Caco-2 (cell line): Measurements from ENCODE around the gene ANKRD12. TPM values are rescaled to one million over a fixed set of nuclear protein-coding genes. Genes with fewer than 3 reads are reported as not detected.
A peak's percentile ranks its signal among the peaks of the same experiment; 100 is the strongest.

ENCODE experiments used
- BruUV-seq: library from RNA; stranded (reverse); fragments of 400-500 nt; replicated peaks from 2 replicates; lab custom pipeline; 2021; lab: Mats Ljungman, UMichigan
- CTCF ChIA-PET: fragments of 300-600 bp; sonication (Branson Sonifier 250); formaldehyde crosslinking; loops from one replicate; lab custom pipeline; 2022; ENCODE audit warnings: antibody characterized with exemption; lab: Charles Lee
- POLR2A ChIA-PET: fragments of 300-600 bp; sonication (Branson Sonifier 250); formaldehyde crosslinking; loops from one replicate; lab custom pipeline; 2022; ENCODE audit warnings: antibody characterized with exemption; lab: Charles Lee
- DNase-seq, 2 experiments: peaks; one replicate each; pipeline versions ENCODE4 v3.0.0 to v3.0.0-alpha.2; 2020 to 2022
- H3K27me3 ChIP-seq: replicated peaks from 2 replicates; pipeline ENCODE4 v1.6.0; 2011; ENCODE audit warnings: low read length; ENCODE audit not compliant: control insufficient read depth, insufficient read depth
- H3K36me3 ChIP-seq: 2 replicates; pipeline ENCODE4 v1.5.1; 2011; ENCODE audit warnings: low read length; ENCODE audit not compliant: control insufficient read depth, insufficient read depth
- H3K4me1 ChIP-seq: fragments of 250-450 bp; sonication (Bioruptor Pico); 2 replicates; pipeline ENCODE4 v1.5.1; 2020; ENCODE audit warnings: mild to moderate bottlenecking
- H3K4me3 ChIP-seq: 2 replicates; pipeline ENCODE4 v1.5.1; 2011; ENCODE audit warnings: low read depth, mild to moderate bottlenecking, control low read depth, low read length
- H3K9me3 ChIP-seq: fragments of 250-450 bp; sonication (Bioruptor Pico); 2 replicates; pipeline ENCODE4 v1.5.1; 2020; ENCODE audit warnings: mild to moderate bottlenecking, moderate library complexity
- H3K27ac Mint-ChIP-seq: one replicate; pipeline ENCODE4 v1.8.0; 2022; ENCODE audit warnings: mixed read lengths; ENCODE audit not compliant: unreplicated experiment
- H3K27me3 Mint-ChIP-seq: one replicate; pipeline ENCODE4 v1.8.0; 2022; ENCODE audit warnings: mixed read lengths; ENCODE audit not compliant: insufficient read depth, unreplicated experiment
- H3K36me3 Mint-ChIP-seq: one replicate; pipeline ENCODE4 v1.8.0; 2022; ENCODE audit warnings: mild to moderate bottlenecking, mixed read lengths; ENCODE audit not compliant: insufficient read depth, unreplicated experiment
- H3K4me1 Mint-ChIP-seq: one replicate; pipeline ENCODE4 v1.8.0; 2022; ENCODE audit warnings: low read depth, mixed read lengths; ENCODE audit not compliant: unreplicated experiment
- H3K4me3 Mint-ChIP-seq: one replicate; pipeline ENCODE4 v1.8.0; 2022; ENCODE audit warnings: mild to moderate bottlenecking, moderate library complexity, mixed read lengths; ENCODE audit not compliant: unreplicated experiment
- H3K9me3 Mint-ChIP-seq: one replicate; pipeline ENCODE4 v1.8.0; 2022; ENCODE audit warnings: mixed read lengths; ENCODE audit not compliant: unreplicated experiment
- CTCF ChIP-seq, 2 experiments: fragments of 200-600 bp in 1 of 2; IDR thresholded peaks; 1 replicate in 1 of 2; 2 replicates in 1 of 2; pipeline versions ENCODE4 v1.5.1 to v1.8.0; 2011 to 2022; ENCODE audit warnings: antibody characterized with exemption in 1 of 2, control low read depth in 1 of 2, inconsistent platforms in 1 of 2, low read depth in 1 of 2, low read length in 1 of 2, mild to moderate bottlenecking in 1 of 2, moderate library complexity in 1 of 2; ENCODE audit not compliant: insufficient read depth in 1 of 2, severe bottlenecking in 1 of 2, unreplicated experiment in 1 of 2
- intact Hi-C: fragments of 100-400 bp; cut with micrococcal nuclease; formaldehyde crosslinking; loops from one replicate; pipeline ENCODE4 v1.10.0; 2022; ENCODE audit not compliant: unreplicated experiment
- total RNA-seq: library from RNA; stranded (reverse); gene quantifications from 2 replicates; pipeline ENCODE4 v1.2.3, GENCODE V29; 2022

ANKRD12 gene
- total RNA-seq, 1 experiment from 2014 or later: 33.2 TPM

- Mint-ChIP-seq H3K27ac (peak overlapping the region; percentile 25), H3K4me3 (no peak overlapping the region), H3K4me1 (peaks cover 19% of the 10 kb centered on the region), H3K9me3 (peaks cover 26% of the 10 kb centered on the region), H3K27me3 (no peaks in the 10 kb centered on the region), H3K36me3 (peaks cover 6% of the 10 kb centered on the region)
- ChIA-PET POLR2A (interaction anchor here (1.4 kb wide), 1 partner anchor 13 kb away, joined by 9 read pairs; the partner anchor contains the start of gene TWSG1), CTCF (no interaction called here)
- Histone ChIP-seq H3K4me1 (peaks cover 16% of the 10 kb centered on the region), H3K4me3 (no peak overlapping the region), H3K36me3 (no peaks in the 10 kb centered on the region), H3K27me3 (no peaks in the 10 kb centered on the region), H3K9me3 (peaks cover 5% of the 10 kb centered on the region; the same call in 1 of the 2 replicates)
- DNase-seq: no peak
- intact Hi-C loops: no loop called here
- no peak for TF ChIP-seq CTCF (IDR thresholded peaks at IDR 0.05; ENCODE audit: insufficient read depth in 1 of 2, low read depth in 1 of 2, low read length in 1 of 2, severe bottlenecking in 1 of 2, unreplicated experiment in 1 of 2)
- no TSS peak for BruUV-seq
Measured at GRCh38 chr18:9321736-9322135, 185.2 kb downstream of the ANKRD12 start.

- Mint-ChIP-seq H3K27me3 (no peaks in the 10 kb centered on the region), H3K36me3 (peaks cover 6% of the 10 kb centered on the region), H3K9me3 (peaks cover 26% of the 10 kb centered on the region), H3K27ac (no peak overlapping the region), H3K4me3 (no peak overlapping the region), H3K4me1 (peaks cover 19% of the 10 kb centered on the region)
- H3K27me3 ChIP-seq: no peaks in the 10 kb centered on the region
- DNase-seq: no peak
- intact Hi-C loops: no loop called here
- peaks cover 5% of the 10 kb centered on the region; the same call in 1 of the 2 replicates for H3K9me3 ChIP-seq
- CTCF ChIA-PET: no interaction called here
- POLR2A ChIA-PET: no interaction called here
- no peak for TF ChIP-seq CTCF (IDR thresholded peaks at IDR 0.05; ENCODE audit: insufficient read depth in 1 of 2, low read depth in 1 of 2, low read length in 1 of 2, severe bottlenecking in 1 of 2, unreplicated experiment in 1 of 2)
- BruUV-seq: no TSS peak
- peaks cover 16% of the 10 kb centered on the region for H3K4me1 ChIP-seq
- no peak overlapping the region for H3K4me3 ChIP-seq
- H3K36me3 ChIP-seq: no peaks in the 10 kb centered on the region
Measured at GRCh38 chr18:9322744-9323143, 186.2 kb downstream of the ANKRD12 start.

GRCh38 chr18:9323750-9324445 lies 187.3 kb downstream of the ANKRD12 start:
- H3K27me3 Mint-ChIP-seq: no peaks in the 10 kb centered on the region
- H3K9me3 Mint-ChIP-seq: peaks cover 26% of the 10 kb centered on the region
- intact Hi-C loops: no loop called here
- ChIA-PET CTCF (interaction anchor here (0.5 kb wide), 1 partner anchor 10 kb away, joined by 4 read pairs; no protein-coding TSS in a partner anchor), POLR2A (no interaction called here)
- H3K27ac Mint-ChIP-seq: no peak overlapping the region
- Histone ChIP-seq H3K36me3 (no peaks in the 10 kb centered on the region), H3K4me1 (peaks cover 16% of the 10 kb centered on the region), H3K9me3 (peaks cover 5% of the 10 kb centered on the region; the same call in 1 of the 2 replicates), H3K27me3 (no peaks in the 10 kb centered on the region), H3K4me3 (no peak overlapping the region)
- BruUV-seq: no TSS peak
- H3K4me1 Mint-ChIP-seq: peaks cover 19% of the 10 kb centered on the region
- no peak for TF ChIP-seq CTCF (IDR thresholded peaks at IDR 0.05; ENCODE audit: insufficient read depth in 1 of 2, low read depth in 1 of 2, low read length in 1 of 2, severe bottlenecking in 1 of 2, unreplicated experiment in 1 of 2)
- H3K36me3 Mint-ChIP-seq: peaks cover 6% of the 10 kb centered on the region
- DNase-seq: no peak
- no peak overlapping the region for H3K4me3 Mint-ChIP-seq
